ENCODE data around the gene PTPRD. TPM values are rescaled to one million over a fixed set of nuclear protein-coding genes. Genes with fewer than 3 reads are reported as not detected.

PTPRD gene
- total and polyA plus RNA-seq, 2 donors (not counting 1 experiment from before 2014, with no cell fraction given) = not detected

DNA sequence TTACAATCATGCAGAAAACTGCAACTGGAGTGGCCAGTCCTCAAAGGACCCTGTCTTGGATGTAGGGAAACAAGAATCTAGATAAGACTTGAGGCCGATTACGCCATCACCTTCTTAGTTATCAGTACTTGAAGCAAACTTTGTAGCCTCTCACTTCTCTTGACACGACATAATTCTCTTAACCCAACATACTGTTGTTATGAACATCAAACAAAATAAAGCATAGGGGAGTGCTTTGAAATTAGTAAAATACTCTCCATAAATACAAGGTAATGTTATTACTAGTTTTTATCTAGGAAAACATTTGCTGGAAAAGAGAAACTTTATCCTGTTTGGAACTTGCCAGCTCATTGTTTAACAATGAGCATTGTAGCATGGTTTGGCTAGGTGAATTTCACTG, 2238.3 kb downstream of the PTPRD start:
- Histone ChIP-seq H3K27ac (ENCODE audit: low read length in 2 of 2) (no peak overlapping the region), H3K9me3 (ENCODE audit: control extremely low read depth in 1 of 3, control insufficient read depth in 2 of 3, insufficient read depth in 1 of 3, low read length in 2 of 3) (no peaks in the 10 kb centered on the region), H3K4me3 (ENCODE audit: control extremely low read depth in 1 of 5, extremely low read depth in 1 of 5, insufficient read depth in 1 of 5, low read depth in 2 of 5, low read length in 4 of 5) (no peak overlapping the region), H3K36me3 (replicated peaks in 1 of 2; ENCODE audit: control extremely low read depth in 1 of 2, control insufficient read depth in 1 of 2, extremely low read depth in 1 of 2, insufficient read depth in 2 of 2, low read length in 1 of 2) (no peaks in the 10 kb centered on the region), H3K27me3 (replicated peaks in 1 of 4; ENCODE audit: control extremely low read depth in 1 of 4, control insufficient read depth in 3 of 4, insufficient read depth in 4 of 4, low read length in 3 of 4) (no peaks in the 10 kb centered on the region), H3K4me2 (replicated peaks; ENCODE audit: low read depth, low read length, poor library complexity, severe bottlenecking) (no peak overlapping the region), H3K9ac (ENCODE audit: low read length) (no peak overlapping the region), H2AFZ (ENCODE audit: insufficient read depth, low read depth, low read length, poor library complexity, severe bottlenecking) (no peak overlapping the region), H3K79me2 (ENCODE audit: control insufficient read depth, insufficient read depth, low read length) (no peaks in the 10 kb centered on the region), H3K4me1 (ENCODE audit: control insufficient read depth in 2 of 2, insufficient read depth in 2 of 2, low read length in 2 of 2) (no peaks in the 10 kb centered on the region), H4K20me1 (ENCODE audit: control insufficient read depth, insufficient read depth, low read length, poor library complexity, severe bottlenecking) (no peaks in the 10 kb centered on the region)
- Mint-ChIP-seq H3K4me1 (no peaks in the 10 kb centered on the region), H3K27ac (no peak overlapping the region), H3K27me3 (no peaks in the 10 kb centered on the region), H3K9me3 (ENCODE audit: insufficient read depth) (no peaks in the 10 kb centered on the region), H3K4me3 (no peak overlapping the region)
- intact Hi-C loops (cut with micrococcal nuclease) = no loop called here
- no peak for TF ChIP-seq EZH2 (IDR thresholded peaks at IDR 0.05; ENCODE audit: borderline replicate concordance, insufficient read depth, low read depth, low read length, poor library complexity, severe bottlenecking)
- TF ChIP-seq, protein P1, sequence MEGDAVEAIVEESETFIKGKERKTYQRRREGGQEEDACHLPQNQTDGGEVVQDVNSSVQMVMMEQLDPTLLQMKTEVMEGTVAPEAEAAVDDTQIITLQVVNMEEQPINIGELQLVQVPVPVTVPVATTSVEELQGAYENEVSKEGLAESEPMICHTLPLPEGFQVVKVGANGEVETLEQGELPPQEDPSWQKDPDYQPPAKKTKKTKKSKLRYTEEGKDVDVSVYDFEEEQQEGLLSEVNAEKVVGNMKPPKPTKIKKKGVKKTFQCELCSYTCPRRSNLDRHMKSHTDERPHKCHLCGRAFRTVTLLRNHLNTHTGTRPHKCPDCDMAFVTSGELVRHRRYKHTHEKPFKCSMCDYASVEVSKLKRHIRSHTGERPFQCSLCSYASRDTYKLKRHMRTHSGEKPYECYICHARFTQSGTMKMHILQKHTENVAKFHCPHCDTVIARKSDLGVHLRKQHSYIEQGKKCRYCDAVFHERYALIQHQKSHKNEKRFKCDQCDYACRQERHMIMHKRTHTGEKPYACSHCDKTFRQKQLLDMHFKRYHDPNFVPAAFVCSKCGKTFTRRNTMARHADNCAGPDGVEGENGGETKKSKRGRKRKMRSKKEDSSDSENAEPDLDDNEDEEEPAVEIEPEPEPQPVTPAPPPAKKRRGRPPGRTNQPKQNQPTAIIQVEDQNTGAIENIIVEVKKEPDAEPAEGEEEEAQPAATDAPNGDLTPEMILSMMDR (IDR thresholded peaks at IDR 0.05) = no peak
- DNase-seq (no peak), ATAC-seq (ENCODE audit: low read depth) (no peak)
- ChIA-PET POLR2A (no interaction called here), CTCF (no interaction called here)
- no CpG with 5 or more reads among the region's 3 CpGs for WGBS (ENCODE audit: insufficient coverage)

DNA sequence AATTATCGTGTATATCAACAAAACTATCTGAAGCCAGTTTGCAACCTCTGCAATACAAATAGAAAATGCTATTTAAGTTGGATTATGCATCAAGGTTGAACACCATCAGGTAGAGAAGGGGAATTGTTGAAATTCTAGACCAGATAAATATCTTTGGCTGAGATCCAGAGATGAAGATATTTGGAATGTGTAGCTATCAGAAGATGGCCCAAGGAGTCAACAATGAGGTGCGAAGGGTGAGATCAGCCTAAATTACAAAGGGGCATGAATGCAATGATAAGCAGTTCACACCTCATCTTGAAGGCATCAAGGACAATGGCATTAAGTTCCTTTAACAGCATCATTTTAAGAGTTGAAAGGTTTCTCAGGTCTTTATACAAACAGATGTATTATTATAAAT, 2241.1 kb downstream of the PTPRD start:
- Histone ChIP-seq H3K9me3 (ENCODE audit: control extremely low read depth in 1 of 3, control insufficient read depth in 2 of 3, insufficient read depth in 1 of 3, low read length in 2 of 3) (no peaks in the 10 kb centered on the region), H3K27me3 (replicated peaks in 1 of 4; ENCODE audit: control extremely low read depth in 1 of 4, control insufficient read depth in 3 of 4, insufficient read depth in 4 of 4, low read length in 3 of 4) (no peaks in the 10 kb centered on the region), H3K36me3 (replicated peaks in 1 of 2; ENCODE audit: control extremely low read depth in 1 of 2, control insufficient read depth in 1 of 2, extremely low read depth in 1 of 2, insufficient read depth in 2 of 2, low read length in 1 of 2) (no peaks in the 10 kb centered on the region), H3K4me2 (replicated peaks; ENCODE audit: low read depth, low read length, poor library complexity, severe bottlenecking) (no peak overlapping the region), H3K79me2 (ENCODE audit: control insufficient read depth, insufficient read depth, low read length) (no peaks in the 10 kb centered on the region), H4K20me1 (ENCODE audit: control insufficient read depth, insufficient read depth, low read length, poor library complexity, severe bottlenecking) (no peaks in the 10 kb centered on the region), H3K9ac (ENCODE audit: low read length) (no peak overlapping the region), H2AFZ (ENCODE audit: insufficient read depth, low read depth, low read length, poor library complexity, severe bottlenecking) (no peak overlapping the region), H3K4me3 (ENCODE audit: control extremely low read depth in 1 of 5, extremely low read depth in 1 of 5, insufficient read depth in 1 of 5, low read depth in 2 of 5, low read length in 4 of 5) (no peak overlapping the region), H3K27ac (ENCODE audit: low read length in 2 of 2) (no peak overlapping the region), H3K4me1 (ENCODE audit: control insufficient read depth in 2 of 2, insufficient read depth in 2 of 2, low read length in 2 of 2) (no peaks in the 10 kb centered on the region)
- ChIA-PET POLR2A (no interaction called here), CTCF (no interaction called here)
- ATAC-seq (ENCODE audit: low read depth) = no peak
- H3K4me3 Mint-ChIP-seq = no peak overlapping the region
- 100% methylated on average over 1 of the region's 2 CpGs for WGBS (ENCODE audit: insufficient coverage)
- no peaks in the 10 kb centered on the region for H3K27me3 Mint-ChIP-seq
- no peak for DNase-seq
- no peaks in the 10 kb centered on the region for H3K9me3 Mint-ChIP-seq (ENCODE audit: insufficient read depth)
- no peaks in the 10 kb centered on the region for H3K4me1 Mint-ChIP-seq
- intact Hi-C loops (cut with micrococcal nuclease) = no loop called here
- no peak overlapping the region for H3K27ac Mint-ChIP-seq
- TF ChIP-seq EZH2 (IDR thresholded peaks at IDR 0.05; ENCODE audit: borderline replicate concordance, insufficient read depth, low read depth, low read length, poor library complexity, severe bottlenecking) = no peak
- TF ChIP-seq, protein P1 (IDR thresholded peaks at IDR 0.05) = no peak

Measured in B cell (primary cell).